ENCODE results near the gene SLC25A51.

DNA sequence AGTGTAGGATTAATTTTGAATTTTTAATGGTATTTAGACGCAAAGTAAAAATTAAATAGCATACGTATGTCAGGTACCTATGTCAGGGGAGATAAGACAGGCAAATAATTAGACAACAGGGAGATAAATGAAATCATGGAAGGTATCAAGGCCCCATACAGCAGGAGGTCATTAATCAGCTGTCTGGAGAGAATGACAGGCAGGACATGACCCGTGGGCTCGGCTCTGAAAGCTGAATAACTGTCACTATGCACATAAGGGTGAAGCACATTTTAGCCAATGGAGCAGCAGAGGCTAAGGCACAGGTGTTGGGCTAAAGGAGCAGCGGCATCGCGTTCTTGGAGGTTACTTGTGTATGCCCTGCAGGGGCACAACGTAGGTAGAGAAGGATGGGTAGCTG is 11.9 kb downstream of the SLC25A51 start:
- TF ChIP-seq, protein P1, sequence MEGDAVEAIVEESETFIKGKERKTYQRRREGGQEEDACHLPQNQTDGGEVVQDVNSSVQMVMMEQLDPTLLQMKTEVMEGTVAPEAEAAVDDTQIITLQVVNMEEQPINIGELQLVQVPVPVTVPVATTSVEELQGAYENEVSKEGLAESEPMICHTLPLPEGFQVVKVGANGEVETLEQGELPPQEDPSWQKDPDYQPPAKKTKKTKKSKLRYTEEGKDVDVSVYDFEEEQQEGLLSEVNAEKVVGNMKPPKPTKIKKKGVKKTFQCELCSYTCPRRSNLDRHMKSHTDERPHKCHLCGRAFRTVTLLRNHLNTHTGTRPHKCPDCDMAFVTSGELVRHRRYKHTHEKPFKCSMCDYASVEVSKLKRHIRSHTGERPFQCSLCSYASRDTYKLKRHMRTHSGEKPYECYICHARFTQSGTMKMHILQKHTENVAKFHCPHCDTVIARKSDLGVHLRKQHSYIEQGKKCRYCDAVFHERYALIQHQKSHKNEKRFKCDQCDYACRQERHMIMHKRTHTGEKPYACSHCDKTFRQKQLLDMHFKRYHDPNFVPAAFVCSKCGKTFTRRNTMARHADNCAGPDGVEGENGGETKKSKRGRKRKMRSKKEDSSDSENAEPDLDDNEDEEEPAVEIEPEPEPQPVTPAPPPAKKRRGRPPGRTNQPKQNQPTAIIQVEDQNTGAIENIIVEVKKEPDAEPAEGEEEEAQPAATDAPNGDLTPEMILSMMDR (conservative IDR thresholded peaks at IDR 0.05; ENCODE audit: low read length), result no peak
- no peak for TF ChIP-seq EZH2phosphoT487 (IDR thresholded peaks at IDR 0.05; ENCODE audit: borderline replicate concordance, low read depth, low read length)
